ENCODE results near the gene SNX25.

DNA sequence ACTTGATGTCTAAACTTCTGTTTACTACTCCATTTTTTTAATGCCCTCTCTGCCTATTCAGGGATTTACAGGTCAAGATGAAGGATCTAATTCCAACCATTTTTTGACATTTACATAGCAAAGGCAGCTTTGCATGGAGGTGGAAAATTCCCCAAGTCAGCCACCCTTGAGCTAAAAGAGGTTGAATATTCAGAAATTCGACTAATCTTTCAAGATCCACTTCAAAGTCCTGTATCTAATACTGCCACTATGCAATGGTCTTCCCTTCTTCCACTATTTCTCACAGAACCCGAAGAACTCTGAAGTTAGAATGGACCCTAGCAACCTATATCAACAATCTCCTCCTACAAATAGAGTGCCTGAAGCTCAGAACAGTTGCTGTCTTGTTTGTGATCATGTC lies 27.2 kb upstream of the SNX25 start:
- TF ChIP-seq, protein P1, sequence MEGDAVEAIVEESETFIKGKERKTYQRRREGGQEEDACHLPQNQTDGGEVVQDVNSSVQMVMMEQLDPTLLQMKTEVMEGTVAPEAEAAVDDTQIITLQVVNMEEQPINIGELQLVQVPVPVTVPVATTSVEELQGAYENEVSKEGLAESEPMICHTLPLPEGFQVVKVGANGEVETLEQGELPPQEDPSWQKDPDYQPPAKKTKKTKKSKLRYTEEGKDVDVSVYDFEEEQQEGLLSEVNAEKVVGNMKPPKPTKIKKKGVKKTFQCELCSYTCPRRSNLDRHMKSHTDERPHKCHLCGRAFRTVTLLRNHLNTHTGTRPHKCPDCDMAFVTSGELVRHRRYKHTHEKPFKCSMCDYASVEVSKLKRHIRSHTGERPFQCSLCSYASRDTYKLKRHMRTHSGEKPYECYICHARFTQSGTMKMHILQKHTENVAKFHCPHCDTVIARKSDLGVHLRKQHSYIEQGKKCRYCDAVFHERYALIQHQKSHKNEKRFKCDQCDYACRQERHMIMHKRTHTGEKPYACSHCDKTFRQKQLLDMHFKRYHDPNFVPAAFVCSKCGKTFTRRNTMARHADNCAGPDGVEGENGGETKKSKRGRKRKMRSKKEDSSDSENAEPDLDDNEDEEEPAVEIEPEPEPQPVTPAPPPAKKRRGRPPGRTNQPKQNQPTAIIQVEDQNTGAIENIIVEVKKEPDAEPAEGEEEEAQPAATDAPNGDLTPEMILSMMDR (IDR thresholded peaks at IDR 0.05) = no peak
- TF ChIP-seq POLR2A (IDR thresholded peaks at IDR 0.05) = no peak
